ENCODE data around the gene TUBA1C. TPM values are rescaled to one million over a fixed set of nuclear protein-coding genes. Genes with fewer than 3 reads are reported as not detected.

Gene TUBA1C
- 55.0 TPM for total RNA-seq

- DNase-seq (ENCODE audit: low spot score in 2 of 2) (peak; percentile 83 to 85), FAIRE-seq (no peak)
Observed at GRCh38 chr12:49264873-49265792, at the start of gene TUBA1C. Gene TUBA1C (plus strand): TSS chr12:49265082. CDS start chr12:49265182, 100 bp downstream.

GRCh38 chr12:49219417-49220026, 45.4 kb upstream of the TUBA1C start:
- DNase-seq (ENCODE audit: low spot score in 2 of 2) (no peak), FAIRE-seq (no peak)

- no peak for FAIRE-seq
- no peak for DNase-seq (ENCODE audit: low spot score in 2 of 2)
Observed at GRCh38 chr12:49220972-49221371, 43.9 kb upstream of the TUBA1C start.

- DNase-seq (ENCODE audit: low spot score in 2 of 2) (no peak), FAIRE-seq (no peak)
Observed at GRCh38 chr12:49223122-49223521, 41.8 kb upstream of the TUBA1C start.

- no peak for DNase-seq (ENCODE audit: low spot score in 2 of 2)
- no peak for FAIRE-seq
Observed at GRCh38 chr12:49223590-49224369, 41.1 kb upstream of the TUBA1C start.

GRCh38 chr12:49225576-49226166, 39.2 kb upstream of the TUBA1C start:
- FAIRE-seq (no peak), DNase-seq (ENCODE audit: low spot score in 2 of 2) (no peak)

GRCh38 chr12:49227713-49228112, 37.2 kb upstream of the TUBA1C start:
- DNase-seq (ENCODE audit: low spot score in 2 of 2) (no peak), FAIRE-seq (no peak)

GRCh38 chr12:49228653-49229052, 36.2 kb upstream of the TUBA1C start:
- no peak for FAIRE-seq
- DNase-seq (ENCODE audit: low spot score in 2 of 2), result no peak

- no peak for FAIRE-seq
- DNase-seq (ENCODE audit: low spot score in 2 of 2), result no peak
Observed at GRCh38 chr12:49230176-49230804, 34.6 kb upstream of the TUBA1C start.

- no peak for DNase-seq (ENCODE audit: low spot score in 2 of 2)
Observed at GRCh38 chr12:49230805-49231194, 34.1 kb upstream of the TUBA1C start.

GRCh38 chr12:49231878-49232655, 32.8 kb upstream of the TUBA1C start:
- no peak for FAIRE-seq

More at GRCh38 chr12:49230805-49231194, 34.1 kb upstream of the TUBA1C start:
- no peak for FAIRE-seq

GRCh38 chr12:49232940-49233841, 31.7 kb upstream of the TUBA1C start:
- DNase-seq (ENCODE audit: low spot score in 2 of 2), result peak in 1 of 2 donors; percentile 21
- FAIRE-seq, result no peak

More at GRCh38 chr12:49231878-49232655, 32.8 kb upstream of the TUBA1C start:
- DNase-seq (ENCODE audit: low spot score in 2 of 2), result no peak

GRCh38 chr12:49233842-49234526, 30.9 kb upstream of the TUBA1C start:
- FAIRE-seq (no peak), DNase-seq (ENCODE audit: low spot score in 2 of 2) (peak in 1 of 2 donors; percentile 12)

- no peak for FAIRE-seq
- DNase-seq (ENCODE audit: low spot score in 2 of 2), result no peak
Observed at GRCh38 chr12:49236423-49236822, 28.5 kb upstream of the TUBA1C start.

GRCh38 chr12:49243631-49244030, 21.3 kb upstream of the TUBA1C start:
- no peak for FAIRE-seq
- DNase-seq (ENCODE audit: low spot score in 2 of 2), result no peak

- FAIRE-seq (no peak), DNase-seq (ENCODE audit: low spot score in 2 of 2) (no peak)
Observed at GRCh38 chr12:49244176-49244575, 20.7 kb upstream of the TUBA1C start.

- DNase-seq (ENCODE audit: low spot score in 2 of 2) (no peak), FAIRE-seq (no peak)
Observed at GRCh38 chr12:49251357-49251756, 13.5 kb upstream of the TUBA1C start.
